Hepatocyte (in vitro differentiated cells): ENCODE data around the gene IGSF22. TPM values are rescaled to one million over a fixed set of nuclear protein-coding genes. Genes with fewer than 3 reads are reported as not detected.

Experiments
- DNase-seq: peaks from one replicate; pipeline ENCODE4 v3.0.0-alpha.2; 2016; ENCODE audit warnings: low spot score
- H2AFZ ChIP-seq: fragments of 200-600 bp; sonication (generic); 2 replicates; pipeline ENCODE4 v1.6.0; 2016; ENCODE audit warnings: antibody characterized with exemption, mild to moderate bottlenecking
- H3K27ac ChIP-seq: fragments of 200-600 bp; sonication (generic); 2 replicates; pipeline ENCODE4 v1.5.1; 2016; ENCODE audit warnings: mild to moderate bottlenecking
- H3K27me3 ChIP-seq: fragments of 200-600 bp; sonication (generic); 2 replicates; pipeline ENCODE4 v1.6.1; 2016
- H3K36me3 ChIP-seq: fragments of 200-600 bp; sonication (generic); replicated peaks from 2 replicates; pipeline ENCODE4 v1.5.1; 2016; ENCODE audit warnings: low read depth; ENCODE audit not compliant: insufficient read depth
- H3K4me1 ChIP-seq: fragments of 200-600 bp; sonication (generic); 2 replicates; pipeline ENCODE4 v1.5.1; 2016; ENCODE audit warnings: mild to moderate bottlenecking, moderate library complexity; ENCODE audit not compliant: insufficient read depth
- H3K4me2 ChIP-seq: fragments of 200-600 bp; sonication (generic); 2 replicates; pipeline ENCODE4 v1.6.0; 2016
- H3K4me3 ChIP-seq: fragments of 200-600 bp; sonication (generic); 2 replicates; pipeline ENCODE4 v1.5.1; 2016; ENCODE audit warnings: mild to moderate bottlenecking
- H3K79me2 ChIP-seq: fragments of 200-600 bp; sonication (generic); 2 replicates; pipeline ENCODE4 v1.6.0; 2017; ENCODE audit warnings: mild to moderate bottlenecking
- H3K9me2 ChIP-seq: fragments of 200-600 bp; sonication (generic); replicated peaks from 2 replicates; pipeline ENCODE4 v1.6.0; 2017; ENCODE audit warnings: mild to moderate bottlenecking; ENCODE audit not compliant: insufficient read depth
- H3K9me3 ChIP-seq: fragments of 200-600 bp; sonication (generic); 2 replicates; pipeline ENCODE4 v1.5.1; 2016; ENCODE audit warnings: low read depth, mild to moderate bottlenecking
- H4K20me1 ChIP-seq: fragments of 200-600 bp; sonication (generic); 2 replicates; pipeline ENCODE4 v1.6.0; 2016; ENCODE audit warnings: mild to moderate bottlenecking; ENCODE audit not compliant: insufficient read depth, poor library complexity, severe bottlenecking
- CTCF ChIP-seq: fragments of 200-600 bp; sonication (generic); IDR thresholded peaks from 2 replicates; pipeline ENCODE4 v1.5.1; 2016; ENCODE audit warnings: antibody characterized with exemption, mild to moderate bottlenecking; ENCODE audit not compliant: poor library complexity
- EZH2 ChIP-seq: fragments of 200-600 bp; sonication (generic); IDR thresholded peaks from 2 replicates; pipeline ENCODE4 v1.6.1; 2016; ENCODE audit warnings: antibody characterized with exemption, mild to moderate bottlenecking, borderline replicate concordance
- EZH2phosphoT487 ChIP-seq: fragments of 200-600 bp; sonication (generic); IDR thresholded peaks from one replicate; pipeline ENCODE4 v1.6.1; 2018; ENCODE audit warnings: antibody characterized with exemption, mild to moderate bottlenecking, low read depth, moderate library complexity; ENCODE audit not compliant: unreplicated experiment, severe bottlenecking
- WGBS: methylation state at CpG from one replicate; pipeline ENCODE4 v1.1.6; 2016; ENCODE audit warnings: low lambda C conversion rate; ENCODE audit errors: missing lambda C conversion rate; 5-methylcytosine and 5-hydroxymethylcytosine counted together
- polyA plus RNA-seq: library from polyadenylated mRNA; unstranded; fragments of >200 nt; fragmentation: Nextera tagmentation; extraction: Ambion mirVana; gene quantifications from 2 replicates; pipeline ENCODE4 v1.2.1, GENCODE V29; 2016
- total RNA-seq: library from RNA; depleted of rRNA; stranded (reverse); fragments of >200 nt; gene quantifications from 2 replicates; pipeline ENCODE4 v1.2.3, GENCODE V29; 2014

Gene IGSF22
- total and polyA plus RNA-seq, 2 experiments from 2014 or later = not detected

DNA sequence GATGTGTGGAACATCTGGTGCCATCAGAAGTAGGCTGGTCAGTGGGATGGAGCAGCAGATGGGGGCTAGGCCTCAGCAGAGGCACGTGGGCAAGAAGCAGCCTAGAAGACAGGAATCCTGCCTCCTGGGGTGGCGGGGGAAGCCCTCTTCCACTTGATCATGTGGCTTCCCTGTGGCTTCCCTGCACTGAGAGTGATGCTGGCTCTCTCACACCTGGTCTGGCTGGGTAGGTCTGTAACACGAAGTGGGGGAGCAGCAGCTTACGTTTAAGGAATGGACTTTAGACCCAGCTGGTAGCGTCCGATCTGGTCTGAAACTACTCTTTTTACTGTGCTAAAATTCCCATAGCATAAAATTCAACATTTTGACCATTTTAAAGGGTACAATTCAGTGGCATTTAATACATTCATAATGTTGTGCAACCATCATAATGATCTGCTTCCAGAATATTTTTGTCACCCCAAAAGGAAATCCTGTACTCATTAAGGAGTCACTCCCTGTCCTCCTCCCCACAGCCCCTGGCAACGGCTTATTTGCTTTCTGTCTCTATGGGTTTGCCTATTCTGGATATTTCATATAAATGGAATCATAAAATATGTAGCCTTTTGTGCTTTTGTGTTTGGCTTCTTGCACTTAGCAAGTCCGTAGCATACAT is 43.9 kb upstream of the IGSF22 start:
- Histone ChIP-seq H3K36me3 (no peaks in the 10 kb centered on the region), H3K27ac (peak overlapping the region; percentile 37), H3K4me2 (peak overlapping the region; percentile 37), H3K4me3 (no peak overlapping the region), H3K4me1 (no peaks in the 10 kb centered on the region), H3K27me3 (no peaks in the 10 kb centered on the region), H3K9me3 (no peaks in the 10 kb centered on the region), H2AFZ (no peak overlapping the region), H3K79me2 (no peaks in the 10 kb centered on the region), H3K9me2 (no peaks in the 10 kb centered on the region), H4K20me1 (no peaks in the 10 kb centered on the region)
- TF ChIP-seq EZH2 = no peak
- no peak for TF ChIP-seq EZH2phosphoT487
- WGBS = 52% methylated on average over 8 of the region's 8 CpGs
- peak; percentile 59 for DNase-seq

DNA sequence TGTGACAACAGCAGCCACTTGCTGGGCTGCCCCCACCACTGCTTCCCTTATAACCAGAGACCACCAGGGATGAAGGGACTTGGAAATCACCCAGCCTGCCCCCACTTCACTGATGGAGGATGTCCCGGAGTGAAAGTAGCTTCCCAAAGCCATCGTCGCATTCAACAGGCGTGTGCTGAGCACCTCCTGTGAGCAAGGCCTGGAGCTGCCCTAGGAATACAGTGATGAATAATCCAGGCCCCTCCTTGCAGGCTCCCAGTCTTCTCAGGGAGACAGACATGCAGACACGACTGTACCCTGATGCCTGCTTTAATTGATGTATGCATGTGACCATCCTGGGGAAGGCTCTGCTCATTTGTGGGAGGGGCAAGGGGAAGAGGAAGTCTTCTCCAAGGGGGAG is 43.0 kb upstream of the IGSF22 start:
- Histone ChIP-seq H4K20me1 (no peaks in the 10 kb centered on the region), H3K4me3 (no peak overlapping the region), H3K9me3 (no peaks in the 10 kb centered on the region), H3K27me3 (no peaks in the 10 kb centered on the region), H3K36me3 (no peaks in the 10 kb centered on the region), H3K27ac (no peak overlapping the region), H3K79me2 (no peaks in the 10 kb centered on the region), H3K4me1 (no peaks in the 10 kb centered on the region), H3K4me2 (no peak overlapping the region), H2AFZ (no peak overlapping the region), H3K9me2 (no peaks in the 10 kb centered on the region)
- DNase-seq = no peak
- WGBS = 83% methylated on average over 5 of the region's 5 CpGs
- TF ChIP-seq CTCF (no peak), EZH2 (no peak), EZH2phosphoT487 (no peak)

DNA sequence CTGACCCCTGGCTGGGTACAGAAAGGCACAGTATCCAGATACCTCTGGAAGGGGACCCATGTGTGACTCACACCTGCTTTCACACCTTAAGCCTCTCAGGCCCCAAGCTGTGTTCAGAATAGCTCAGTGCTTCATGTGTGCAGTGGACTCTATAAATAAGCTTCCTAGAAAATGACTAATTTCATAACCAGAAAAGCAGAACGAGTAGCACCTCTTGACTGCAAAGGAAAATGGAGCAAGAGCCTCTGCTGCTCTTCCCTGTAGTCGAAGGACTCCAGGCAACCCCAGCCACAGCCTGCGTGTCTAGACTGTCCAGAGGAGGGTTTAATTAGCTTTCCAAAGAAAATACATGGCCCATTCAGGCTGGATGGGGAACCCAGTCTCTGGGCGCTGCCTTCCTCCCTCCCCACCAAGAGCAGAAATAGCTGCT is 42.5 kb upstream of the IGSF22 start:
- no peaks in the 10 kb centered on the region for H3K9me2 ChIP-seq
- no peaks in the 10 kb centered on the region for H3K27me3 ChIP-seq
- H3K4me3 ChIP-seq = no peak overlapping the region
- H3K36me3 ChIP-seq = no peaks in the 10 kb centered on the region
- no peak overlapping the region for H2AFZ ChIP-seq
- H3K4me2 ChIP-seq = no peak overlapping the region
- no peak overlapping the region for H3K27ac ChIP-seq
- DNase-seq = no peak
- no peaks in the 10 kb centered on the region for H3K79me2 ChIP-seq
- 85% methylated on average over 4 of the region's 4 CpGs for WGBS
- H4K20me1 ChIP-seq = no peaks in the 10 kb centered on the region
- no peak for TF ChIP-seq EZH2phosphoT487
- no peak for TF ChIP-seq CTCF
- TF ChIP-seq EZH2 = no peak
- no peaks in the 10 kb centered on the region for H3K4me1 ChIP-seq
- no peaks in the 10 kb centered on the region for H3K9me3 ChIP-seq

DNA sequence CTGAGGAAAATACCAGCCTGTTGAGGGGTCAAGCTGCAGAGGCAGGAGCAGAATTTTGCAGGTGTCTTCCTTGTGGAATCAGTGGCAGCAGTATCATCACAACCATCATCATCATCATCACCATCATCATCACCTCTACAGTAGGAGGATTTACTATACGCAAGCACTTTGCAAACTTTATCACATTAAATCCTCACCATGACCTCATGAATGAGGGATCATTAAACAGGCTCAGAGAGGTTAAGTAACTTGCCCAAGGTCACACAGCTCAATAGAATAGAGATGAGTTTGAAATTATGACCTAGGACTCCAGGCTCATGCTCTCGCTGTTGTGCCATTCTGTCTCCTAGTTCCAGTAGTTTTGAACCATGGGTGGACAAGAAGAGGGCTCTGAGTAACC is 40.0 kb upstream of the IGSF22 start:
- no peaks in the 10 kb centered on the region for H3K9me2 ChIP-seq
- no peaks in the 10 kb centered on the region for H3K9me3 ChIP-seq
- H3K27ac ChIP-seq = no peak overlapping the region
- H4K20me1 ChIP-seq = no peaks in the 10 kb centered on the region
- H3K79me2 ChIP-seq = no peaks in the 10 kb centered on the region
- H3K4me1 ChIP-seq = no peaks in the 10 kb centered on the region
- 98% methylated on average over 2 of the region's 2 CpGs for WGBS
- TF ChIP-seq EZH2 (no peak), CTCF (no peak), EZH2phosphoT487 (no peak)
- H3K27me3 ChIP-seq = no peaks in the 10 kb centered on the region
- H3K4me2 ChIP-seq = no peak overlapping the region
- H3K36me3 ChIP-seq = no peaks in the 10 kb centered on the region
- no peak overlapping the region for H3K4me3 ChIP-seq
- no peak overlapping the region for H2AFZ ChIP-seq
- DNase-seq = no peak
